Mammary epithelial cell (primary cell): ENCODE data around the gene BRF1.
"Not testable (repeated sequence)": the region's sequence is repeated elsewhere in the genome, so short reads cannot be mapped to it uniquely, and the experiment has no call there.

Experiments used
- CTCF ChIP-seq, 2 donors: IDR thresholded peaks in 1 of 2; conservative IDR thresholded peaks in 1 of 2; 2 replicates each; pipeline ENCODE4 v1.5.1; 2011 to 2012; ENCODE audit warnings: inconsistent platforms in 2 of 2, low read length in 2 of 2, mild to moderate bottlenecking in 2 of 2, control low read depth in 1 of 2, low read depth in 1 of 2; ENCODE audit not compliant: insufficient read depth in 1 of 2; ENCODE audit errors: extremely low read depth in 1 of 2
- EZH2 ChIP-seq: IDR thresholded peaks from 2 replicates; pipeline ENCODE4 v1.6.1; 2012; ENCODE audit warnings: low read length, inconsistent platforms, borderline replicate concordance

GRCh38 chr14:105277448-105277847 lies 23.4 kb downstream of the BRF1 start:
- not testable (repeated sequence) for TF ChIP-seq CTCF (conservative IDR thresholded peaks at IDR 0.05 in 1 of 2, IDR thresholded peaks at IDR 0.05 in 1 of 2; ENCODE audit: extremely low read depth in 1 of 2, insufficient read depth in 1 of 2, low read depth in 1 of 2, low read length in 2 of 2); EZH2
